ENCODE data around the gene N4BP2L2.

Gene N4BP2L2

DNA sequence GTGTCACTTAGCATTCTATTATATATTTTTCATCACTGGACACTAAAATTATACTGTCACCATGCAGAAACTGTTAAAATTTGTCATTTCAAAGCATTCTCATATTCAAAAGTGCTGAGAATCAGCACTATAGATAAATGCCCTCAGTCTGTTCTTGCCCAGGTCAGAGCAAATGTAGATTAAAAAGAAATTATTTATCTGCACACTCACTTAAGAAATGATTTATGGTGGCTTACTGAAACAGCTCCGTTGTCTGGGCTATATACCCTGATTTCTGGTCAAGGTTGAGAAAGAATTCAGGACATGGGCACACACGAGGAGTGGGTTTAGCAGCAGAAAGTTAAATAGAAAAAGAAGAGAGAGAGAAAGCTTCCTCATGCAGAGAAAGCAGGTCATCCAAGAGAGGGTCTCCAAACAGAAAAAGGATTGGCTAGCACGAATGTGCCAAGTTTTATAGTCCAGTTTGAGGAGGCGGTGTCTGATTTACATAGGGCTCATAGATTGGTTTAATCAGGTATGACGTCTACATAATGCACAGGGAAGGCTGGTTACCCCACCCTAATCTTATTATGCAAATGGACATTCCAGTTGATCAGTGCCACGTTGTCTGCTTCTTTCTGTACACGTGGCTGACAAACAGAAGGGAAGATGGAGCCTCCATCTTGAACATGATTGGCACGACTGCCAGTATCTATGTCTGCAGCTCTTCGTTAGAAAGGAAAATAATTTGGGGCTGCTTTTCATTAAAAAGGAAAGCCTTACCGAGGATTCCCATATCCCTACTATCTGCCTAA is 63.4 kb downstream of the N4BP2L2 start:
- H3K4me1 ChIP-seq (ENCODE audit: control insufficient read depth in 5 of 5, insufficient read depth in 5 of 5, low read length in 5 of 5) = peaks cover 0 to 10% (median 4%) of the 10 kb centered on the region in 5 donors
- no peak overlapping the region for H3K4me3 ChIP-seq (ENCODE audit: low read depth in 1 of 5, low read length in 5 of 5)
- no peak overlapping the region for H3K9ac ChIP-seq (ENCODE audit: low read length in 5 of 5)
- H3K27ac ChIP-seq (ENCODE audit: low read depth, low read length) = no peak overlapping the region
- no peaks in the 10 kb centered on the region for H3K27me3 ChIP-seq (ENCODE audit: control insufficient read depth in 5 of 5, insufficient read depth in 4 of 5, low read length in 5 of 5)
- peaks cover 5 to 26% (median 12%) of the 10 kb centered on the region in 5 donors for H3K36me3 ChIP-seq (ENCODE audit: control insufficient read depth in 5 of 5, insufficient read depth in 5 of 5, low read length in 5 of 5)
- no peaks in the 10 kb centered on the region for H3K9me3 ChIP-seq (ENCODE audit: control insufficient read depth in 5 of 5, low read length in 5 of 5)

- Histone ChIP-seq H3K27me3 (ENCODE audit: control insufficient read depth in 5 of 5, insufficient read depth in 4 of 5, low read length in 5 of 5) (no peaks in the 10 kb centered on the region), H3K27ac (ENCODE audit: low read depth, low read length) (no peak overlapping the region), H3K9ac (ENCODE audit: low read length in 5 of 5) (no peak overlapping the region), H3K9me3 (ENCODE audit: control insufficient read depth in 5 of 5, low read length in 5 of 5) (no peaks in the 10 kb centered on the region), H3K36me3 (ENCODE audit: control insufficient read depth in 5 of 5, insufficient read depth in 5 of 5, low read length in 5 of 5) (peaks cover 7 to 33% (median 13%) of the 10 kb centered on the region in 5 donors), H3K4me3 (ENCODE audit: low read depth in 1 of 5, low read length in 5 of 5) (no peak overlapping the region), H3K4me1 (ENCODE audit: control insufficient read depth in 5 of 5, insufficient read depth in 5 of 5, low read length in 5 of 5) (peaks cover 0 to 10% (median 4%) of the 10 kb centered on the region in 5 donors)
These were observed 64.9 kb downstream of the N4BP2L2 start for GRCh38 chr13:32473650-32474049.

DNA sequence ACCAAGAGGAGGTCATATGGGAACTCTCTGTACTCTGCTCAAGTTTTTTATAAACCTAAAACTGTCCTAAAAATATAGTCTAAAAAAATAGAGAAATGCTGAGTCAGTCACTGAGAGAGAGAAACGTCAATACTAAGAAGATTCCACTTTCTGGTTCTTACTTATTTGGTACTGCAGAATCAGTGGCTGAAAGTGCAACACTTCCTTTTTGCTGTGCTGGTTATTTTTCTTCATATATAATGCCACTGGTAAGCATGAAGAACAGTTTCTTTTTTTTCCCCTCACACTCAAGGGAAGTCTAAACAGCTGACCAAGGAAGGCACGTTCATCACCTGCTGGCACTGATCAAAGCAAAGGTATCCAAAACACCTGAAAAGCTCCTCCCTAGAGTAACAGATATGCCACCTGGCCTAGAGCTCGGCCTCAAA is 66.4 kb downstream of the N4BP2L2 start:
- H3K27me3 ChIP-seq (ENCODE audit: control insufficient read depth in 5 of 5, insufficient read depth in 4 of 5, low read length in 5 of 5) = no peaks in the 10 kb centered on the region
- H3K27ac ChIP-seq (ENCODE audit: low read depth, low read length) = no peak overlapping the region
- peaks cover 0 to 10% (median 4%) of the 10 kb centered on the region in 5 donors for H3K4me1 ChIP-seq (ENCODE audit: control insufficient read depth in 5 of 5, insufficient read depth in 5 of 5, low read length in 5 of 5)
- peaks cover under 1 to 29% (median 10%) of the 10 kb centered on the region in 5 donors for H3K36me3 ChIP-seq (ENCODE audit: control insufficient read depth in 5 of 5, insufficient read depth in 5 of 5, low read length in 5 of 5)
- no peaks in the 10 kb centered on the region for H3K9me3 ChIP-seq (ENCODE audit: control insufficient read depth in 5 of 5, low read length in 5 of 5)
- no peak overlapping the region for H3K4me3 ChIP-seq (ENCODE audit: low read depth in 1 of 5, low read length in 5 of 5)
- H3K9ac ChIP-seq (ENCODE audit: low read length in 5 of 5) = no peak overlapping the region

- no peaks in the 10 kb centered on the region for H3K27me3 ChIP-seq (ENCODE audit: control insufficient read depth in 5 of 5, insufficient read depth in 4 of 5, low read length in 5 of 5)
- no peak overlapping the region for H3K4me3 ChIP-seq (ENCODE audit: low read depth in 1 of 5, low read length in 5 of 5)
- peaks cover 0 to 25% (median 10%) of the 10 kb centered on the region in 5 donors for H3K36me3 ChIP-seq (ENCODE audit: control insufficient read depth in 5 of 5, insufficient read depth in 5 of 5, low read length in 5 of 5)
- no peaks in the 10 kb centered on the region for H3K9me3 ChIP-seq (ENCODE audit: control insufficient read depth in 5 of 5, low read length in 5 of 5)
- H3K9ac ChIP-seq (ENCODE audit: low read length in 5 of 5) = peak overlapping the region in 1 of 5 donors; percentile 13
- H3K27ac ChIP-seq (ENCODE audit: low read depth, low read length) = no peak overlapping the region
- H3K4me1 ChIP-seq (ENCODE audit: control insufficient read depth in 5 of 5, insufficient read depth in 5 of 5, low read length in 5 of 5) = peaks cover 0 to 10% (median 4%) of the 10 kb centered on the region in 5 donors
These were observed 67.2 kb downstream of the N4BP2L2 start for GRCh38 chr13:32471187-32471922.

DNA sequence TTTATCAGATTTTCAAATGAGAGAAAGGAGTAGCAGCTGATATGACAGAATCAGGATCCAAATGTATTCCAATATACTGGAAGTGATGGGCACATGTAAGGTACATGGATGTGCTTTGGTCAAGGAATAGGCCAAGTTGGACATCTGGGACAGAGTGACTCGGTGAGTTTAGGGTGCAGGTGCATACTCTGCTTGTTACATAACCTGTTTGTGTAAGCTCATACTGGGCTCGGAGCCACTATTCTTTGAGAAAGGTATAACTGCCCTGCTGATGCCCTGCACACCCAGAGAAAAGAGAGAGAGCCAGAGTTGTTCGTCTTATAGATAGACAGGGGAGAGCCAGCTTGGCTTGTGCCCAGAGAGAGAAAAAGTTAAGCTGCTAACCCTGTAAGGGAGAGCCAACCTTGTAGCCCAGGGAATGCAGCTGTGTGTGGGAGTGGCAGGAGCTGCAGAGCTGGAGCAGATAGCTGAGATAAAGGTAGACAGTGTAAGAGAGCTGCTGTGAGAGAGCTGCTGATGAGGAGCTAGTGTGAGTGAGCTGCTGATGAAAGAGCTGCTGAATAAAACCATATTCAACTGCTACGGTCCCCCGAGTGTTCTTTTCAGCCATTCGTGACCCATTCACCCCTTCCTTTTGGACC is 70.0 kb downstream of the N4BP2L2 start:
- peaks cover 0 to 10% (median 4%) of the 10 kb centered on the region in 5 donors for H3K4me1 ChIP-seq (ENCODE audit: control insufficient read depth in 5 of 5, insufficient read depth in 5 of 5, low read length in 5 of 5)
- no peak overlapping the region for H3K9ac ChIP-seq (ENCODE audit: low read length in 5 of 5)
- peaks cover 0 to 25% (median 10%) of the 10 kb centered on the region in 5 donors for H3K36me3 ChIP-seq (ENCODE audit: control insufficient read depth in 5 of 5, insufficient read depth in 5 of 5, low read length in 5 of 5)
- H3K4me3 ChIP-seq (ENCODE audit: low read depth in 1 of 5, low read length in 5 of 5) = no peak overlapping the region
- H3K27me3 ChIP-seq (ENCODE audit: control insufficient read depth in 5 of 5, insufficient read depth in 4 of 5, low read length in 5 of 5) = no peaks in the 10 kb centered on the region
- no peak overlapping the region for H3K27ac ChIP-seq (ENCODE audit: low read depth, low read length)
- no peaks in the 10 kb centered on the region for H3K9me3 ChIP-seq (ENCODE audit: control insufficient read depth in 5 of 5, low read length in 5 of 5)

GRCh38 chr13:32456591-32456990 is 82.0 kb downstream of the N4BP2L2 start:
- no peaks in the 10 kb centered on the region for H3K27me3 ChIP-seq (ENCODE audit: control insufficient read depth in 5 of 5, insufficient read depth in 4 of 5, low read length in 5 of 5)
- peaks cover 2 to 13% (median 10%) of the 10 kb centered on the region in 5 donors for H3K9me3 ChIP-seq (ENCODE audit: control insufficient read depth in 5 of 5, low read length in 5 of 5)
- no peaks in the 10 kb centered on the region for H3K4me1 ChIP-seq (ENCODE audit: control insufficient read depth in 5 of 5, insufficient read depth in 5 of 5, low read length in 5 of 5)
- no peak overlapping the region for H3K4me3 ChIP-seq (ENCODE audit: low read depth in 1 of 5, low read length in 5 of 5)
- H3K36me3 ChIP-seq (ENCODE audit: control insufficient read depth in 5 of 5, insufficient read depth in 5 of 5, low read length in 5 of 5) = peaks cover 0 to 14% (median 0%) of the 10 kb centered on the region in 5 donors
- no peak overlapping the region for H3K9ac ChIP-seq (ENCODE audit: low read length in 5 of 5)
- no peak overlapping the region for H3K27ac ChIP-seq (ENCODE audit: low read depth, low read length)

DNA sequence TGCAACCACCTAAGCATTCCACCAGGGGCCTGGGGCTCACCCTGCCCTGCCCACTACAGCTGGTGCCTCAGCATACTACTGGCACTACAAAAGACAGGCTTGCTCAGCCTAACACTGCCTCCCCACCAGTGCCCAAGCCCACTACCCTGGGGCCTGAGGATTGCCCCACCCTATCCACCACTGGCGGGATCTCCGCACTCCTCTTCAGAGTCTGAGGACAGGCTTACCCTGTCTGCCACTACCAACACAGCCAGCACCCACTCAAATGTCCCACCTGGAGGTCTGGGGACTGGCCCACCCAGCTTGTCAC is 83.0 kb downstream of the N4BP2L2 start:
- Histone ChIP-seq H3K27me3 (ENCODE audit: control insufficient read depth in 5 of 5, insufficient read depth in 4 of 5, low read length in 5 of 5) (no peaks in the 10 kb centered on the region), H3K9ac (ENCODE audit: low read length in 5 of 5) (no peak overlapping the region), H3K36me3 (ENCODE audit: control insufficient read depth in 5 of 5, insufficient read depth in 5 of 5, low read length in 5 of 5) (peaks cover 0 to 13% (median 0%) of the 10 kb centered on the region in 5 donors), H3K27ac (ENCODE audit: low read depth, low read length) (no peak overlapping the region), H3K4me3 (ENCODE audit: low read depth in 1 of 5, low read length in 5 of 5) (no peak overlapping the region), H3K9me3 (ENCODE audit: control insufficient read depth in 5 of 5, low read length in 5 of 5) (peaks cover 2 to 13% (median 10%) of the 10 kb centered on the region in 5 donors), H3K4me1 (ENCODE audit: control insufficient read depth in 5 of 5, insufficient read depth in 5 of 5, low read length in 5 of 5) (no peaks in the 10 kb centered on the region)

- no peaks in the 10 kb centered on the region for H3K27me3 ChIP-seq (ENCODE audit: control insufficient read depth in 5 of 5, insufficient read depth in 4 of 5, low read length in 5 of 5)
- H3K27ac ChIP-seq (ENCODE audit: low read depth, low read length) = no peak overlapping the region
- no peak overlapping the region for H3K4me3 ChIP-seq (ENCODE audit: low read depth in 1 of 5, low read length in 5 of 5)
- peaks cover 0 to 13% (median 0%) of the 10 kb centered on the region in 5 donors for H3K36me3 ChIP-seq (ENCODE audit: control insufficient read depth in 5 of 5, insufficient read depth in 5 of 5, low read length in 5 of 5)
- H3K4me1 ChIP-seq (ENCODE audit: control insufficient read depth in 5 of 5, insufficient read depth in 5 of 5, low read length in 5 of 5) = no peaks in the 10 kb centered on the region
- no peak overlapping the region for H3K9ac ChIP-seq (ENCODE audit: low read length in 5 of 5)
- peaks cover 2 to 13% (median 10%) of the 10 kb centered on the region in 5 donors for H3K9me3 ChIP-seq (ENCODE audit: control insufficient read depth in 5 of 5, low read length in 5 of 5)
These were observed 83.6 kb downstream of the N4BP2L2 start for GRCh38 chr13:32454886-32455593.

- no peaks in the 10 kb centered on the region for H3K4me1 ChIP-seq (ENCODE audit: control insufficient read depth in 5 of 5, insufficient read depth in 5 of 5, low read length in 5 of 5)
- no peak overlapping the region for H3K9ac ChIP-seq (ENCODE audit: low read length in 5 of 5)
- no peak overlapping the region for H3K4me3 ChIP-seq (ENCODE audit: low read depth in 1 of 5, low read length in 5 of 5)
- H3K9me3 ChIP-seq (ENCODE audit: control insufficient read depth in 5 of 5, low read length in 5 of 5) = peaks cover 2 to 13% (median 10%) of the 10 kb centered on the region in 5 donors
- peaks cover 0 to 11% (median 0%) of the 10 kb centered on the region in 5 donors for H3K36me3 ChIP-seq (ENCODE audit: control insufficient read depth in 5 of 5, insufficient read depth in 5 of 5, low read length in 5 of 5)
- no peak overlapping the region for H3K27ac ChIP-seq (ENCODE audit: low read depth, low read length)
- H3K27me3 ChIP-seq (ENCODE audit: control insufficient read depth in 5 of 5, insufficient read depth in 4 of 5, low read length in 5 of 5) = no peaks in the 10 kb centered on the region
These were observed 84.6 kb downstream of the N4BP2L2 start for GRCh38 chr13:32453981-32454380.
